Astrocyte (in vitro differentiated cells and primary cell): ENCODE data around the gene ERFL.

Source experiments
- CTCF ChIP-seq: IDR thresholded peaks from 2 replicates; pipeline ENCODE4 v1.5.1; 2011; ENCODE audit warnings: low read depth, mild to moderate bottlenecking, inconsistent platforms, low read length, moderate library complexity; ENCODE audit not compliant: insufficient read depth
- EZH2 ChIP-seq: IDR thresholded peaks from 2 replicates; pipeline ENCODE4 v1.6.1; 2012; ENCODE audit warnings: mild to moderate bottlenecking, low read length, inconsistent platforms; ENCODE audit not compliant: insufficient read depth

GRCh38 chr19:41923045-41923788 lies 5.0 kb downstream of the ERFL start:
- TF ChIP-seq CTCF (no peak), EZH2 (no peak)
